K562 (cell line): ENCODE results near the gene NFE2. TPM values are rescaled to one million over a fixed set of nuclear protein-coding genes. Genes with fewer than 3 reads are reported as not detected.

Experiments used
- HLTF ChIP-seq: fragments of 450-650 bp; IDR thresholded peaks from 2 replicates; pipeline ENCODE4 v1.6.1; 2016
- PHB2 ChIP-seq: fragments of 450-650 bp; IDR thresholded peaks from 2 replicates; pipeline ENCODE4 v1.6.1; 2017; ENCODE audit warnings: low read depth
- ZNF197 ChIP-seq: fragments of 200-800 bp; sonication (Bioruptor generic); IDR thresholded peaks from 2 replicates; pipeline ENCODE4 v1.6.1; 2016; ENCODE audit warnings: low read depth, missing genetic modification characterization, missing compliant biosample characterization
- ZNF282 ChIP-seq: sonication (generic); formaldehyde crosslinking; IDR thresholded peaks from 2 replicates; pipeline ENCODE4 v1.8.1; 2023; ENCODE audit warnings: missing genetic modification reagents
- ZNF830 ChIP-seq: fragments of 250-450 bp; sonication (Bioruptor Pico); IDR thresholded peaks from 2 replicates; pipeline ENCODE4 v1.5.0; 2021; ENCODE audit warnings: mild to moderate bottlenecking
- polyA plus RNA-seq, 8 experiments: library from polyadenylated mRNA; depleted of rRNA in 4 of 8; stranded (reverse) in 5 of 8; unstranded in 3 of 8; fragments of >200 nt; fragmentation: Nextera tagmentation in 2 of 8; fragmentation: Illumina TruSeq in 1 of 8; extraction: Ambion mirVana in 2 of 8; extraction: Trizol in 1 of 8; gene quantifications; 2 replicates each; pipeline versions ENCODE4 v1.2.1 to v1.2.3, GENCODE V29; 2011 to 2014; ENCODE audit warnings: inconsistent platforms in 1 of 8, missing spikeins in 1 of 8
- total RNA-seq, 7 experiments: library from RNA; depleted of rRNA in 6 of 7; stranded (reverse); fragments of >200 nt in 6 of 7; fragmentation: Illumina TruSeq in 2 of 7; extraction: Trizol in 2 of 7; gene quantifications; 2 replicates each; pipeline versions ENCODE4 v1.2.1 to v1.2.3, GENCODE V29; 2011 to 2021; ENCODE audit warnings: low replicate concordance in 1 of 7
- TF ChIP-seq, protein P1 (sequence below): fragments of 450-650 bp; IDR thresholded peaks from 2 replicates; pipeline ENCODE4 v1.6.1; 2016; ENCODE audit warnings: low read depth
- TF ChIP-seq, protein P2 (sequence below): sonication (generic); IDR thresholded peaks from 2 replicates; pipeline ENCODE4 v1.6.1; 2016
- TF ChIP-seq, protein P3 (sequence below): fragments of 200-600 bp; sonication (generic); IDR thresholded peaks from one replicate; pipeline ENCODE4 v1.6.1; 2012; ENCODE audit warnings: mild to moderate bottlenecking, low read depth, low read length, inconsistent platforms

NFE2 gene
- total and polyA plus RNA-seq, 9 of the 15 experiments (the other 6 are each of a cell fraction or from before 2014, with no cell fraction given): 12.3 to 282 (median 208) TPM

DNA sequence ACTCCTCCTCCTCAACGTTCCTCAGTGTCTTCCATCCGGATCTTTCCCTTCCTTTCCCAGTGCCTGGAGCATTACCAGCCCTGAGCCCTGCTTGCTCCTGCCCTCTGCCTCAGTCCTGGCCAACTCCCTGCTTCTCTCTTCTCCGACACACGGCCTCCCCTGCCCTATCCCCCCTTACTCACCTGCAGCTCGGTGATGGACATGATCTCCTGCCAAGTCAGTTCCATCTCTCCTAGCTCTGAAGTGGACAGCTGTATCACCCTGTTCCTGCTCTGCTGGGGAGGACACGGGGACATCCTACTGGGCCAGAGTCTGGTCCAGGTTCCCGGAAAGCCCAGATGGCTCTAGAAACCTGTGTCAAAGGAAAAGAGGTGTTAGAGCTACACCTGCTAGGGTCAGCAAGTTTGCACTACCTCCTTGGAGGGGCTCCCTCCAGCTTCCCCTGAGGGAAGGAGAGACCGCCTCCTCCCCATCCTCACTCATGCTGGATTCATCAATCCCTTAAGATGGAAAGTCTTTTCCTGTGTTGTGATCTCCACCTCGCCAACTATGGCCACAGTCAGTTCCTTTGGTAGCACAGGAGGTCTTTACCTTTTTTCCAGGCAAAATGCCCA, 5.8 kb downstream of the NFE2 start (continued):
- TF ChIP-seq, protein P1, sequence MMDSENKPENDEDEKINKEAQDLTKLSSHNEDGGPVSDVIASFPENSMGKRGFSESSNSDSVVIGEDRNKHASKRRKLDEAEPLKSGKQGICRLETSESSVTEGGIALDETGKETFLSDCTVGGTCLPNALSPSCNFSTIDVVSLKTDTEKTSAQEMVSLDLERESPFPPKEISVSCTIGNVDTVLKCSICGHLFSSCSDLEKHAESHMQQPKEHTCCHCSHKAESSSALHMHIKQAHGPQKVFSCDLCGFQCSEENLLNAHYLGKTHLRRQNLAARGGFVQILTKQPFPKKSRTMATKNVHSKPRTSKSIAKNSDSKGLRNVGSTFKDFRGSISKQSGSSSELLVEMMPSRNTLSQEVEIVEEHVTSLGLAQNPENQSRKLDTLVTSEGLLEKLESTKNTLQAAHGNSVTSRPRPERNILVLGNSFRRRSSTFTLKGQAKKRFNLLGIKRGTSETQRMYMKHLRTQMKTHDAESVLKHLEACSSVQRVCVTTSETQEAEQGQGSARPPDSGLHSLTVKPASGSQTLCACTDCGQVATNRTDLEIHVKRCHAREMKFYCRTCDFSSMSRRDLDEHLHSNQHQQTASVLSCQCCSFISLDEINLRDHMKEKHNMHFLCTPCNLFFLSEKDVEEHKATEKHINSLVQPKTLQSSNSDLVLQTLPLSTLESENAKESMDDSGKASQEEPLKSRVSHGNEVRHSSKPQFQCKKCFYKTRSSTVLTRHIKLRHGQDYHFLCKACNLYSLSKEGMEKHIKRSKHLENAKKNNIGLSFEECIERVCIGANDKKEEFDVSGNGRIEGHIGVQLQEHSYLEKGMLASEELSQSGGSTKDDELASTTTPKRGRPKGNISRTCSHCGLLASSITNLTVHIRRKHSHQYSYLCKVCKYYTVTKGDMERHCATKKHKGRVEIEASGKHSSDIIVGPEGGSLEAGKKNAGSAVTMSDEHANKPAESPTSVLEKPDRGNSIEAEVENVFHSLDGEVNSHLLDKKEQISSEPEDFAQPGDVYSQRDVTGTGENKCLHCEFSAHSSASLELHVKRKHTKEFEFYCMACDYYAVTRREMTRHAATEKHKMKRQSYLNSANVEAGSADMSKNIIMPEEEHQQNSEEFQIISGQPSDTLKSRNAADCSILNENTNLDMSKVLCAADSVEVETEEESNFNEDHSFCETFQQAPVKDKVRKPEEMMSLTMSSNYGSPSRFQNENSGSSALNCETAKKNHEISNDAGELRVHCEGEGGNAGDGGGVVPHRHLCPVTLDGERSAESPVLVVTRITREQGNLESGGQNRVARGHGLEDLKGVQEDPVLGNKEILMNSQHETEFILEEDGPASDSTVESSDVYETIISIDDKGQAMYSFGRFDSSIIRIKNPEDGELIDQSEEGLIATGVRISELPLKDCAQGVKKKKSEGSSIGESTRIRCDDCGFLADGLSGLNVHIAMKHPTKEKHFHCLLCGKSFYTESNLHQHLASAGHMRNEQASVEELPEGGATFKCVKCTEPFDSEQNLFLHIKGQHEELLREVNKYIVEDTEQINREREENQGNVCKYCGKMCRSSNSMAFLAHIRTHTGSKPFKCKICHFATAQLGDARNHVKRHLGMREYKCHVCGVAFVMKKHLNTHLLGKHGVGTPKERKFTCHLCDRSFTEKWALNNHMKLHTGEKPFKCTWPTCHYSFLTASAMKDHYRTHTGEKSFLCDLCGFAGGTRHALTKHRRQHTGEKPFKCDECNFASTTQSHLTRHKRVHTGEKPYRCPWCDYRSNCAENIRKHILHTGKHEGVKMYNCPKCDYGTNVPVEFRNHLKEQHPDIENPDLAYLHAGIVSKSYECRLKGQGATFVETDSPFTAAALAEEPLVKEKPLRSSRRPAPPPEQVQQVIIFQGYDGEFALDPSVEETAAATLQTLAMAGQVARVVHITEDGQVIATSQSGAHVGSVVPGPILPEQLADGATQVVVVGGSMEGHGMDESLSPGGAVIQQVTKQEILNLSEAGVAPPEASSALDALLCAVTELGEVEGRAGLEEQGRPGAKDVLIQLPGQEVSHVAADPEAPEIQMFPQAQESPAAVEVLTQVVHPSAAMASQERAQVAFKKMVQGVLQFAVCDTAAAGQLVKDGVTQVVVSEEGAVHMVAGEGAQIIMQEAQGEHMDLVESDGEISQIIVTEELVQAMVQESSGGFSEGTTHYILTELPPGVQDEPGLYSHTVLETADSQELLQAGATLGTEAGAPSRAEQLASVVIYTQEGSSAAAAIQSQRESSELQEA: no peak
- TF ChIP-seq, protein P2, sequence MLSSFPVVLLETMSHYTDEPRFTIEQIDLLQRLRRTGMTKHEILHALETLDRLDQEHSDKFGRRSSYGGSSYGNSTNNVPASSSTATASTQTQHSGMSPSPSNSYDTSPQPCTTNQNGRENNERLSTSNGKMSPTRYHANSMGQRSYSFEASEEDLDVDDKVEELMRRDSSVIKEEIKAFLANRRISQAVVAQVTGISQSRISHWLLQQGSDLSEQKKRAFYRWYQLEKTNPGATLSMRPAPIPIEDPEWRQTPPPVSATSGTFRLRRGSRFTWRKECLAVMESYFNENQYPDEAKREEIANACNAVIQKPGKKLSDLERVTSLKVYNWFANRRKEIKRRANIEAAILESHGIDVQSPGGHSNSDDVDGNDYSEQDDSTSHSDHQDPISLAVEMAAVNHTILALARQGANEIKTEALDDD: no peak
- TF ChIP-seq, protein P3, sequence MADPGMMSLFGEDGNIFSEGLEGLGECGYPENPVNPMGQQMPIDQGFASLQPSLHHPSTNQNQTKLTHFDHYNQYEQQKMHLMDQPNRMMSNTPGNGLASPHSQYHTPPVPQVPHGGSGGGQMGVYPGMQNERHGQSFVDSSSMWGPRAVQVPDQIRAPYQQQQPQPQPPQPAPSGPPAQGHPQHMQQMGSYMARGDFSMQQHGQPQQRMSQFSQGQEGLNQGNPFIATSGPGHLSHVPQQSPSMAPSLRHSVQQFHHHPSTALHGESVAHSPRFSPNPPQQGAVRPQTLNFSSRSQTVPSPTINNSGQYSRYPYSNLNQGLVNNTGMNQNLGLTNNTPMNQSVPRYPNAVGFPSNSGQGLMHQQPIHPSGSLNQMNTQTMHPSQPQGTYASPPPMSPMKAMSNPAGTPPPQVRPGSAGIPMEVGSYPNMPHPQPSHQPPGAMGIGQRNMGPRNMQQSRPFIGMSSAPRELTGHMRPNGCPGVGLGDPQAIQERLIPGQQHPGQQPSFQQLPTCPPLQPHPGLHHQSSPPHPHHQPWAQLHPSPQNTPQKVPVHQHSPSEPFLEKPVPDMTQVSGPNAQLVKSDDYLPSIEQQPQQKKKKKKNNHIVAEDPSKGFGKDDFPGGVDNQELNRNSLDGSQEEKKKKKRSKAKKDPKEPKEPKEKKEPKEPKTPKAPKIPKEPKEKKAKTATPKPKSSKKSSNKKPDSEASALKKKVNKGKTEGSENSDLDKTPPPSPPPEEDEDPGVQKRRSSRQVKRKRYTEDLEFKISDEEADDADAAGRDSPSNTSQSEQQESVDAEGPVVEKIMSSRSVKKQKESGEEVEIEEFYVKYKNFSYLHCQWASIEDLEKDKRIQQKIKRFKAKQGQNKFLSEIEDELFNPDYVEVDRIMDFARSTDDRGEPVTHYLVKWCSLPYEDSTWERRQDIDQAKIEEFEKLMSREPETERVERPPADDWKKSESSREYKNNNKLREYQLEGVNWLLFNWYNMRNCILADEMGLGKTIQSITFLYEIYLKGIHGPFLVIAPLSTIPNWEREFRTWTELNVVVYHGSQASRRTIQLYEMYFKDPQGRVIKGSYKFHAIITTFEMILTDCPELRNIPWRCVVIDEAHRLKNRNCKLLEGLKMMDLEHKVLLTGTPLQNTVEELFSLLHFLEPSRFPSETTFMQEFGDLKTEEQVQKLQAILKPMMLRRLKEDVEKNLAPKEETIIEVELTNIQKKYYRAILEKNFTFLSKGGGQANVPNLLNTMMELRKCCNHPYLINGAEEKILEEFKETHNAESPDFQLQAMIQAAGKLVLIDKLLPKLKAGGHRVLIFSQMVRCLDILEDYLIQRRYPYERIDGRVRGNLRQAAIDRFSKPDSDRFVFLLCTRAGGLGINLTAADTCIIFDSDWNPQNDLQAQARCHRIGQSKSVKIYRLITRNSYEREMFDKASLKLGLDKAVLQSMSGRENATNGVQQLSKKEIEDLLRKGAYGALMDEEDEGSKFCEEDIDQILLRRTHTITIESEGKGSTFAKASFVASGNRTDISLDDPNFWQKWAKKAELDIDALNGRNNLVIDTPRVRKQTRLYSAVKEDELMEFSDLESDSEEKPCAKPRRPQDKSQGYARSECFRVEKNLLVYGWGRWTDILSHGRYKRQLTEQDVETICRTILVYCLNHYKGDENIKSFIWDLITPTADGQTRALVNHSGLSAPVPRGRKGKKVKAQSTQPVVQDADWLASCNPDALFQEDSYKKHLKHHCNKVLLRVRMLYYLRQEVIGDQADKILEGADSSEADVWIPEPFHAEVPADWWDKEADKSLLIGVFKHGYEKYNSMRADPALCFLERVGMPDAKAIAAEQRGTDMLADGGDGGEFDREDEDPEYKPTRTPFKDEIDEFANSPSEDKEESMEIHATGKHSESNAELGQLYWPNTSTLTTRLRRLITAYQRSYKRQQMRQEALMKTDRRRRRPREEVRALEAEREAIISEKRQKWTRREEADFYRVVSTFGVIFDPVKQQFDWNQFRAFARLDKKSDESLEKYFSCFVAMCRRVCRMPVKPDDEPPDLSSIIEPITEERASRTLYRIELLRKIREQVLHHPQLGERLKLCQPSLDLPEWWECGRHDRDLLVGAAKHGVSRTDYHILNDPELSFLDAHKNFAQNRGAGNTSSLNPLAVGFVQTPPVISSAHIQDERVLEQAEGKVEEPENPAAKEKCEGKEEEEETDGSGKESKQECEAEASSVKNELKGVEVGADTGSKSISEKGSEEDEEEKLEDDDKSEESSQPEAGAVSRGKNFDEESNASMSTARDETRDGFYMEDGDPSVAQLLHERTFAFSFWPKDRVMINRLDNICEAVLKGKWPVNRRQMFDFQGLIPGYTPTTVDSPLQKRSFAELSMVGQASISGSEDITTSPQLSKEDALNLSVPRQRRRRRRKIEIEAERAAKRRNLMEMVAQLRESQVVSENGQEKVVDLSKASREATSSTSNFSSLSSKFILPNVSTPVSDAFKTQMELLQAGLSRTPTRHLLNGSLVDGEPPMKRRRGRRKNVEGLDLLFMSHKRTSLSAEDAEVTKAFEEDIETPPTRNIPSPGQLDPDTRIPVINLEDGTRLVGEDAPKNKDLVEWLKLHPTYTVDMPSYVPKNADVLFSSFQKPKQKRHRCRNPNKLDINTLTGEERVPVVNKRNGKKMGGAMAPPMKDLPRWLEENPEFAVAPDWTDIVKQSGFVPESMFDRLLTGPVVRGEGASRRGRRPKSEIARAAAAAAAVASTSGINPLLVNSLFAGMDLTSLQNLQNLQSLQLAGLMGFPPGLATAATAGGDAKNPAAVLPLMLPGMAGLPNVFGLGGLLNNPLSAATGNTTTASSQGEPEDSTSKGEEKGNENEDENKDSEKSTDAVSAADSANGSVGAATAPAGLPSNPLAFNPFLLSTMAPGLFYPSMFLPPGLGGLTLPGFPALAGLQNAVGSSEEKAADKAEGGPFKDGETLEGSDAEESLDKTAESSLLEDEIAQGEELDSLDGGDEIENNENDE: no peak
- TF ChIP-seq ZNF282 (CRISPR knock-in tag) (no peak), ZNF197 (CRISPR knock-in tag) (no peak), PHB2 (no peak), HLTF (no peak), ZNF830 (CRISPR knock-in tag) (no peak)
